Endometrium (tissue), 2 donors: ENCODE results near the gene OR5K1.

Source experiments
- FAIRE-seq: peaks from 2 replicates; lab custom pipeline; 2012; peaks lifted over from hg19 to GRCh38; lab: Jason Lieb, UNC
- donor health status: control.
- donor health status: control.

Gene OR5K1

GRCh38 chr3:98462901-98463300 is at the start of gene OR5K1:
TSS of gene OR5K1 (plus strand) at chr3:98463201. CDS start at chr3:98469577, 6,376 bp downstream.
- FAIRE-seq = no peak

GRCh38 chr3:98432575-98432974 is 30.4 kb upstream of the OR5K1 start:
- FAIRE-seq = no peak

DNA sequence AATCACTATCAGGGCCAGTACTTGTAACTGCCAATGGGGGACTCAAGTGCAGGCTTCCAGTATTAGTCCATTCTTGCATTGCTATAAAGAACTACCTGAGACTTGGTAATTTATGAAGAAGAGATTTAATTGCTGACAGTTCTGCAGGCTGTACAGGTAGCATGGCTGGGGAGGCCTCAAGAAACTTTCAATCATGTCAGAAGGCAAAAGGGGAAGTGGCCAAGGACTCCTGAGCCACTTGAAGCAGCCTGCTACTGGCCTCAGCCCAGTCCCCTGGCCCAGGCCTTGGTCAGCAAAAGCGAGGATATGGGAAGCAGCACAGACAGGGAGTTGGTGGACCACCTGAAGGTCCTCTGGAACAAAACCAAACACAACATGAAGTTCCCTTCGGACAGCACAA is 29.2 kb upstream of the OR5K1 start:
- FAIRE-seq = no peak

- FAIRE-seq = no peak
Observed at GRCh38 chr3:98434412-98434811, 28.6 kb upstream of the OR5K1 start.

GRCh38 chr3:98440283-98440682 is 22.7 kb upstream of the OR5K1 start:
- FAIRE-seq = no peak

- no peak for FAIRE-seq
Observed at GRCh38 chr3:98445949-98446406, 17.0 kb upstream of the OR5K1 start.

- FAIRE-seq = no peak
Observed at GRCh38 chr3:98449606-98450193, 13.3 kb upstream of the OR5K1 start.

DNA sequence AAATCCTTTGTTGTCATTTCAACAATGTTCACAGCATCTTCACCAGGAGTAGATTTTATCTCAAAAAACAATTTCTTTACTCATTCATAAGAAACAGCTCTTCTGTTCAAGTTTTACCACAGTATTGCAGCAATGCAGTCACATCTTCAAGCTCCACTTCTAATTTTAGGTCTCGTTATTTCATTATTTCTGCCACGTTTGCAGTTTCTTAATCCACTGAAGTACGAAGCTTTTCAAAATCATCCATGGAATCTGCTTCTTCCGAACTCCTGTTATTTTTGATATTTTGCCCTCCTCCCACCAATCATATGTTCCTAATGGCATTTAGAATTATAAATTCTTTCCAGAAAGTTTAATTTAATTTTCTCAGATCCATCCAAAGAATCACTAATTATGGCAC is 12.6 kb upstream of the OR5K1 start:
- FAIRE-seq = no peak

DNA sequence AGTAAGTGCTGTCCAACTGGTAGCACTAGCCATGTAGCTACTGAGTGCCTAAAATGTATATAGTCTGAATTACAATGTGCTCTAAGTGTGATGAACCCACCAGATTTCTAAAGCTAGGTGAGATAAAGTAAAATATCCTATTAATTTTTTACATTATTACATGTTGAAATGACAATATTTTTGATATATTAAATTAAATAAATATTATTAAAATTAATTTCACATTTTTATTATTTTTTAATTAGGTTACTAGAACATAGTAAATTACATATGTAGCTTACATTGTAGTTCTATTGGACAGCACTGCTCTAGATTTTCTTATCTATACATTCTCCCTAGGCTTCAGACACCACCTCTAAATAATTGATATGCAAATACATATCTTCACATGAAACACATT is 9.2 kb upstream of the OR5K1 start:
- FAIRE-seq = no peak

GRCh38 chr3:98454929-98455328 is 8.1 kb upstream of the OR5K1 start:
- FAIRE-seq = no peak

GRCh38 chr3:98457543-98457942 is 5.5 kb upstream of the OR5K1 start:
- FAIRE-seq = no peak

GRCh38 chr3:98460220-98460619 is 2.8 kb upstream of the OR5K1 start:
- FAIRE-seq = no peak

- no peak for FAIRE-seq
Observed at GRCh38 chr3:98482717-98483482, 19.9 kb downstream of the OR5K1 start.

DNA sequence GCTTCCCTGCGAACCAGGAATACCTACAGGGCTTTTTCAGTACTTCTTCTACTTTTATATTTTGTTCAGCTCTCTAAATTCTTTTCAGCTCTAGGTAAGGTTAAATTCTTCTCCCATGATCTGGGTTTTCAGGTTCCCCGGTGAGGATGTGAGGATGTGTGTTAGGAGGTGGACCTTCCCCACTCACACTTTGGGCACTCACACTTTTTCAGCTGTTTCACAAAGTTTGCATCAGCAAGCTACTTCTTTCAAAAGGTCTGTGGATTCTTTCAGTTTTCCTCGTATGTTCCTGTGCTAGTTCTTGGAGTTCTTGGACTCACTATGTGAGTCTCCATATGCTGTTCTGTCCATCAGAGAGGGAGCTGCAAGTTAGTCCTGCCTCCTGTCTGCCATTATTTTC is 20.6 kb downstream of the OR5K1 start:
- FAIRE-seq = no peak

DNA sequence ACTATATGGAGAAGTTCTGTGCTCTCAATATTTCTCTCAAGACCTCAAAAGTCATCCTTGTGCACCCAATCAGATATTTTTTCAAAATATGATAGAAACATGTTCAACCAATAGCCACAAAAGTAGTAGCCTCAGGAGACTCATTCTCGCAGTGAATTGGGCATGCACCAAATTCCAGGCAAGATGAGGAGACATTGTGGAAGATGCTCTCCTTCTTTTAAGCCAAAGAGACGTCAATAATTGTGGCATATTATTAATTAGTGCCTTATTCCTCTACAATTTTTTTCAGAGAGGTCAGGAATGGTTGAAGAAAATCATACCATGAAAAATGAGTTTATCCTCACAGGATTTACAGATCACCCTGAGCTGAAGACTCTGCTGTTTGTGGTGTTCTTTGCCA is 34.4 kb downstream of the OR5K1 start, which contains the start of gene OR5K2:
Gene OR5K2, plus strand, starts transcription at position 301 of the 400 bp plus-strand sequence. Its CDS starts 0 bp downstream, at position 301.
- FAIRE-seq = no peak

- no peak for FAIRE-seq
Observed at GRCh38 chr3:98500019-98500418, 37.0 kb downstream of the OR5K1 start.

DNA sequence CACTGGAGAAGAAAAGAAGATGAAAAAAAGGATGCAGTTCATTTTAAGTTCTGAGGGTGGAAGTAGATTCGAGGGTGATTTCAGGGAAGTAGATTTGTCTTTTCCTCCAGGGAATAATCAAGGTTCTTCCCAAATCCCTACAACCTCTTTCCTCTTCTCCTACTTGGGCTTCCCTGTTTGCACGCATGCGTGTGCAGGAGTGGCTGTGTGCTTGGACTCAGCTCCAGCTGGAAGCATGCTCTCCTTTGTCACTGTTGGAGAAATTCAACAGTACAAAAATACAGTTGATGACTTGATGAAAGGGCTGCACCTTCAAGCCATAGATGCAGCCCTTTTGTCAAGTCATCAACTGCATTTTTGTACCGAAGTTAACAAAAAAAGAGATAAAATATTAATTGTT is 38.3 kb downstream of the OR5K1 start:
- no peak for FAIRE-seq

DNA sequence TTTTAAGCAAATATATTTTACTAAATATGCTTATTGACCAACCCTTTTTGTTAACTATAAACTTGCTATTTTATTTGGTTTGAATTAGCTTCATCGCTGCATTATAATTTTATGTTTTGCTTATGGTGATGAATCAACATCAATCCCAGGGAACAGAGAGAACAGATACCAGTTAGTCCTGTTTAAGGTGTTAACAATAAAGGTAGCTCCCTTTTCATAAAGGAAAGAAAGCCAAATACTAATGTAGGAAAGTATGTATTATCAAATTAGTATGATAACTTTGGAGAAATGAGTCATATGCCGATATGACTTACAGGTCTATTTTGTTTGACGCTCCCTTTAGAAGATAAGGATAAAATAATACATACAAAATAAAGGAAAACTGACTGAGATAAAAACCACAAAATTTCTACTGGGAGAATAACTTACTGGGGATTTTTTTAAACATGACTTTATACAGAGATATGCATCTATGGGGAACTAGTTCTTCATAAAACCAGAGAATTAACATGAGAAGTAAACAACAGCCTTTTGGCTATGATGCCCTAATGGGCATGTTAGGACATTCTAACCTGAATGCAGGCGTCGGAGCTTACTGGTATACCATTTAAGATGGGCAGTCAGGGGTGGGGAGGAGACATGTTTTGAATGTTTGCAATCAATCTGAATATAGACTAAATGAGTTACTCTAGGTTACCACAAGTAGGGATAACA is 39.0 kb downstream of the OR5K1 start:
- no peak for FAIRE-seq

DNA sequence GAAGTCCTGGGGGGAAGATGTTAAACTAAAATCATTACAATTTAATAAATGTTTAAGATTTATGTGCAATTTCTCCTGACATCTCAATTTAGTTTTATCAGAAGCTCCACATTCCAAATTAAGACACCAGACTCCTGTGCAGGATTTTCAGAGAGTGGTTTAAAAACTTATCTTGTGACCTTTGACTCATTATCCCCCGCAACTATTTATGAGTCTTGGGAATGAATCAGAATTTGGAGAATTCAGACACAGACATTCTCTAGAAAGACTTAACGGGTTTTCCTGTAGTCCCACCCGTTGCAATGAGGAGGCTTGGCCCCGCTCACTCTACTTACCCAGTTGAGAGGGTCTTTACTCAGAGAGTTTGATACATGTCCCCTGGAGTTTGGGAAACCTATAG is 41.5 kb downstream of the OR5K1 start:
- no peak for FAIRE-seq

- FAIRE-seq = no peak
Observed at GRCh38 chr3:98508582-98508981, 45.6 kb downstream of the OR5K1 start.

- FAIRE-seq = no peak
Observed at GRCh38 chr3:98512576-98512975, 49.6 kb downstream of the OR5K1 start.

DNA sequence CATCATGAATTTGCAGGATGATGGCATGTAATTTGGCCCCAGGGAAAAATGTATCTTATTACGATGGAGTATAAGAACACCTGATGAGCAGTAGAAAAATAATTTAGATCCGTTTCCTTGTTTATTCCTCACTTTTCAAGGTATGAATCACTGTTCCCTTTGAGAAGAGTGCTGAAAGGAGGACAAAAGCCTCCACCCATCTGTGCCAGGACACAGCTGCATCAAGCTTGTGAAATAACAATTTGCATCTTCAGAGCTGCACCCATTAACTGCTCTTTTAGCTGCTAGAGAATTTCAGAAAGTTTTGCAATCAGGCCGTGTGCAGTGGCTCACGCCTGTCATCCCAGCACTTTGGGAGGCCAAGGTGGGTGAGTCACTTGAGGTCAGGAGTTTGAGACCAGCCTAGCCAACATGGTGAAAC is 50.1 kb downstream of the OR5K1 start:
- no peak for FAIRE-seq

- FAIRE-seq = no peak
Observed at GRCh38 chr3:98513736-98514135, 50.7 kb downstream of the OR5K1 start.
